WTC11 (cell line): ENCODE measurements around the gene LRP10. TPM values are rescaled to one million over a fixed set of nuclear protein-coding genes. Genes with fewer than 3 reads are reported as not detected.

Experiments used
- ATF3 ChIP-seq: sonication (generic); formaldehyde crosslinking; conservative IDR thresholded peaks from 2 replicates; pipeline ENCODE4 v1.8.1; 2022; ENCODE audit warnings: mild to moderate bottlenecking, missing genetic modification reagents
- CBFB ChIP-seq: sonication (generic); formaldehyde crosslinking; IDR thresholded peaks from 2 replicates; pipeline ENCODE4 v1.8.1; 2022; ENCODE audit warnings: mild to moderate bottlenecking, low read depth, missing genetic modification reagents
- CDX4 ChIP-seq: fragments of 250-450 bp; sonication (Bioruptor Pico); IDR thresholded peaks from 2 replicates; pipeline ENCODE4 v1.9.0; 2021; ENCODE audit warnings: moderate library complexity, mild to moderate bottlenecking, inconsistent platforms, borderline replicate concordance
- FOXK1 ChIP-seq: sonication (generic); formaldehyde crosslinking; IDR thresholded peaks from 2 replicates; pipeline ENCODE4 v1.8.0; 2022; ENCODE audit warnings: mild to moderate bottlenecking, moderate library complexity, missing genetic modification reagents
- GTF2I ChIP-seq: fragments of 250-450 bp; sonication (Bioruptor Pico); conservative IDR thresholded peaks from 2 replicates; pipeline ENCODE4 v1.4.0; 2021; ENCODE audit warnings: mild to moderate bottlenecking
- IRF1 ChIP-seq: sonication (generic); formaldehyde crosslinking; IDR thresholded peaks from 2 replicates; pipeline ENCODE4 v1.8.0; 2023; ENCODE audit warnings: missing genetic modification reagents
- MAX ChIP-seq: sonication (generic); formaldehyde crosslinking; IDR thresholded peaks from 2 replicates; pipeline ENCODE4 v1.8.0; 2022; ENCODE audit warnings: mild to moderate bottlenecking, missing genetic modification reagents
- NR1H2 ChIP-seq: sonication (generic); formaldehyde crosslinking; IDR thresholded peaks from 2 replicates; pipeline ENCODE4 v1.9.0; 2021; ENCODE audit warnings: mild to moderate bottlenecking, moderate library complexity, missing genetic modification reagents
- RORB ChIP-seq: fragments of 250-450 bp; sonication (Bioruptor Pico); IDR thresholded peaks from 2 replicates; pipeline ENCODE4 v1.9.0; 2021; ENCODE audit warnings: mild to moderate bottlenecking
- SP1 ChIP-seq: sonication (generic); formaldehyde crosslinking; conservative IDR thresholded peaks from 2 replicates; pipeline ENCODE4 v1.8.1; 2022; ENCODE audit warnings: missing genetic modification reagents
- STAT6 ChIP-seq: sonication (generic); formaldehyde crosslinking; conservative IDR thresholded peaks from 2 replicates; pipeline ENCODE4 v1.8.1; 2023; ENCODE audit warnings: mild to moderate bottlenecking, low read depth, missing genetic modification reagents, moderate library complexity
- TEAD1 ChIP-seq: sonication (generic); formaldehyde crosslinking; IDR thresholded peaks from 2 replicates; pipeline ENCODE4 v1.8.0; 2022; ENCODE audit warnings: mild to moderate bottlenecking, missing genetic modification reagents
- USF2 ChIP-seq: sonication (generic); formaldehyde crosslinking; IDR thresholded peaks from 2 replicates; pipeline ENCODE4 v1.8.1; 2023; ENCODE audit warnings: mild to moderate bottlenecking, missing genetic modification reagents, moderate library complexity
- ZNF263 ChIP-seq: sonication (generic); formaldehyde crosslinking; IDR thresholded peaks from 2 replicates; pipeline ENCODE4 v1.8.1; 2022; ENCODE audit warnings: low read depth, mild to moderate bottlenecking, moderate library complexity, missing genetic modification reagents
- ZNF281 ChIP-seq: sonication (generic); formaldehyde crosslinking; IDR thresholded peaks from 2 replicates; pipeline ENCODE4 v1.8.0; 2023; ENCODE audit warnings: mild to moderate bottlenecking, missing genetic modification reagents
- ZNF317 ChIP-seq: sonication (generic); formaldehyde crosslinking; IDR thresholded peaks from 2 replicates; pipeline ENCODE4 v1.8.1; 2023; ENCODE audit warnings: low read depth, mild to moderate bottlenecking, moderate library complexity, missing genetic modification reagents, borderline replicate concordance
- ZNF532 ChIP-seq: fragments of 250-450 bp; sonication (Bioruptor Pico); IDR thresholded peaks from 2 replicates; pipeline ENCODE4 v1.9.0; 2021; ENCODE audit warnings: mild to moderate bottlenecking, borderline replicate concordance
- total RNA-seq: library from RNA; stranded (reverse); gene quantifications from 3 replicates; pipeline ENCODE4 v1.2.3, GENCODE V29; 2021

Gene LRP10
- total RNA-seq, 1 experiment from 2014 or later: 24.0 TPM

- no peak for TF ChIP-seq STAT6
- peak; percentile 87 for TF ChIP-seq TEAD1
- no peak for TF ChIP-seq RORB (CRISPR knock-in tag)
- TF ChIP-seq FOXK1: peak; percentile 95
- no peak for TF ChIP-seq USF2 (CRISPR knock-in tag)
- TF ChIP-seq IRF1 (CRISPR knock-in tag): peak; percentile 91
- no peak for TF ChIP-seq CBFB (CRISPR knock-in tag)
- peak; percentile 75; the same call in 1 of the 2 replicates for TF ChIP-seq ZNF263 (CRISPR knock-in tag)
- no peak for TF ChIP-seq GTF2I (CRISPR knock-in tag)
- no peak for TF ChIP-seq CDX4 (CRISPR knock-in tag)
- TF ChIP-seq NR1H2 (CRISPR knock-in tag): peak; percentile 85
- TF ChIP-seq ZNF281 (CRISPR knock-in tag): peak; percentile 90
- peak; percentile 67 for TF ChIP-seq ATF3
- TF ChIP-seq ZNF317 (CRISPR knock-in tag): peak; percentile 60; the same call in 1 of the 2 replicates
- peak; percentile 67 for TF ChIP-seq SP1 (CRISPR knock-in tag)
- no peak for TF ChIP-seq ZNF532 (CRISPR knock-in tag)
- peak; percentile 99 for TF ChIP-seq MAX (CRISPR knock-in tag)
Measured at GRCh38 chr14:22886500-22887259, 15.1 kb downstream of the LRP10 start (continued).
